ENCODE data around the gene OR2W3. TPM values are rescaled to one million over a fixed set of nuclear protein-coding genes. Genes with fewer than 3 reads are reported as not detected.

The OR2W3 gene
- total RNA-seq, 2 donors from 2014 or later = 0.29 to 1.6 TPM

GRCh38 chr1:247908766-247909165 lies 13.4 kb downstream of the OR2W3 start:
- DNase-seq = no peak
- no peaks in the 10 kb centered on the region for H3K4me1 Mint-ChIP-seq
- no peak overlapping the region for H3K27ac Mint-ChIP-seq
- H3K4me3 Mint-ChIP-seq = no peak overlapping the region
- no peaks in the 10 kb centered on the region for H3K27me3 ChIP-seq (ENCODE audit: control insufficient read depth, insufficient read depth, low read length, poor library complexity, severe bottlenecking)
- no peak for TF ChIP-seq CTCF (conservative IDR thresholded peaks at IDR 0.05)
- no peaks in the 10 kb centered on the region for H3K36me3 ChIP-seq (ENCODE audit: control insufficient read depth, insufficient read depth, low read length)
- H3K27me3 Mint-ChIP-seq (ENCODE audit: insufficient read depth) = no peaks in the 10 kb centered on the region
- H3K4me3 ChIP-seq (ENCODE audit: low read length) = no peak overlapping the region
- peaks cover 5% of the 10 kb centered on the region for H3K36me3 Mint-ChIP-seq (ENCODE audit: low read depth)
- no peak overlapping the region for H3K27ac ChIP-seq (ENCODE audit: low read depth, low read length)
- no peaks in the 10 kb centered on the region for H3K4me1 ChIP-seq (ENCODE audit: control insufficient read depth, insufficient read depth, low read length)
- peaks cover 68% of the 10 kb centered on the region for H3K9me3 ChIP-seq (ENCODE audit: control insufficient read depth, low read length)
- H3K9ac ChIP-seq (ENCODE audit: extremely low read depth, low read length, poor library complexity, severe bottlenecking) = no peak overlapping the region
- 78 to 81% methylated on average over 2 to 5 of the region's 5 CpGs for WGBS, 2 experiments (ENCODE audit: insufficient coverage in 1 of 2, insufficient read length in 1 of 2)
- H3K9me3 Mint-ChIP-seq = peaks cover 81% of the 10 kb centered on the region

GRCh38 chr1:247913786-247914185 lies 18.4 kb downstream of the OR2W3 start:
- no peak overlapping the region for H3K4me3 Mint-ChIP-seq
- no peak overlapping the region for H3K9ac ChIP-seq (ENCODE audit: extremely low read depth, low read length, poor library complexity, severe bottlenecking)
- no peak overlapping the region for H3K27ac ChIP-seq (ENCODE audit: low read depth, low read length)
- H3K9me3 Mint-ChIP-seq = peaks cover 56% of the 10 kb centered on the region
- TF ChIP-seq CTCF (conservative IDR thresholded peaks at IDR 0.05) = no peak
- H3K36me3 Mint-ChIP-seq (ENCODE audit: low read depth) = no peaks in the 10 kb centered on the region
- H3K27me3 Mint-ChIP-seq (ENCODE audit: insufficient read depth) = no peaks in the 10 kb centered on the region
- no peaks in the 10 kb centered on the region for H3K36me3 ChIP-seq (ENCODE audit: control insufficient read depth, insufficient read depth, low read length)
- no peak for DNase-seq
- H3K4me1 Mint-ChIP-seq = no peaks in the 10 kb centered on the region
- peaks cover 85% of the 10 kb centered on the region for H3K9me3 ChIP-seq (ENCODE audit: control insufficient read depth, low read length)
- WGBS, 2 experiments (ENCODE audit: insufficient coverage in 1 of 2, insufficient read length in 1 of 2) = 43 to 49% methylated on average over 1 to 2 of the region's 2 CpGs
- H3K27me3 ChIP-seq (ENCODE audit: control insufficient read depth, insufficient read depth, low read length, poor library complexity, severe bottlenecking) = no peaks in the 10 kb centered on the region
- H3K27ac Mint-ChIP-seq = no peak overlapping the region
- H3K4me3 ChIP-seq (ENCODE audit: low read length) = no peak overlapping the region
- H3K4me1 ChIP-seq (ENCODE audit: control insufficient read depth, insufficient read depth, low read length) = no peaks in the 10 kb centered on the region

GRCh38 chr1:247914941-247915662 lies 19.7 kb downstream of the OR2W3 start:
- WGBS, 2 experiments (ENCODE audit: insufficient coverage in 1 of 2, insufficient read length in 1 of 2) = 52 to 75% methylated on average over 3 to 4 of the region's 4 CpGs
- Mint-ChIP-seq H3K27ac (no peak overlapping the region), H3K27me3 (ENCODE audit: insufficient read depth) (no peaks in the 10 kb centered on the region), H3K4me1 (no peaks in the 10 kb centered on the region), H3K36me3 (ENCODE audit: low read depth) (no peaks in the 10 kb centered on the region), H3K9me3 (peaks cover 47% of the 10 kb centered on the region), H3K4me3 (no peak overlapping the region)
- H3K4me1 ChIP-seq (ENCODE audit: control insufficient read depth, insufficient read depth, low read length) = no peaks in the 10 kb centered on the region
- no peak overlapping the region for H3K27ac ChIP-seq (ENCODE audit: low read depth, low read length)
- H3K27me3 ChIP-seq (ENCODE audit: control insufficient read depth, insufficient read depth, low read length, poor library complexity, severe bottlenecking) = no peaks in the 10 kb centered on the region
- no peak overlapping the region for H3K9ac ChIP-seq (ENCODE audit: extremely low read depth, low read length, poor library complexity, severe bottlenecking)
- H3K9me3 ChIP-seq (ENCODE audit: control insufficient read depth, low read length) = peaks cover 92% of the 10 kb centered on the region
- H3K36me3 ChIP-seq (ENCODE audit: control insufficient read depth, insufficient read depth, low read length) = no peaks in the 10 kb centered on the region
- no peak for TF ChIP-seq CTCF (conservative IDR thresholded peaks at IDR 0.05)
- DNase-seq = no peak
- H3K4me3 ChIP-seq (ENCODE audit: low read length) = no peak overlapping the region

Measured in endodermal cell (in vitro differentiated cells).